Lower leg skin (tissue), 4 donors: ENCODE results near the gene KLRC2. TPM values are rescaled to one million over a fixed set of nuclear protein-coding genes. Genes with fewer than 3 reads are reported as not detected.

Experiments
- DNase-seq, 2 donors: peaks; one replicate each; pipeline ENCODE4 v3.0.0-alpha.2; 2019; ENCODE audit warnings: low spot score in 2 of 2
- H3K4me3 ChIP-seq: fragments of 200-600 bp; sonication (generic); 2 replicates; pipeline ENCODE4 v1.5.1; 2017; ENCODE audit warnings: mild to moderate bottlenecking, low read depth; ENCODE audit not compliant: poor library complexity, severe bottlenecking
- CTCF ChIP-seq, 3 donors: fragments of 450-650 bp; IDR thresholded peaks; one replicate each; pipeline ENCODE4 v1.5.1; 2016; ENCODE audit warnings: antibody characterized with exemption in 3 of 3, mild to moderate bottlenecking in 3 of 3, moderate library complexity in 2 of 3
- POLR2A ChIP-seq, 2 donors: fragments of 450-650 bp; IDR thresholded peaks; one replicate each; pipeline ENCODE4 v1.6.1; 2016 to 2017; ENCODE audit warnings: antibody characterized with exemption in 2 of 2, mild to moderate bottlenecking in 1 of 2, moderate library complexity in 1 of 2
- WGBS, 2 donors: methylation state at CpG; one replicate each; pipeline ENCODE4 v1.1.5; 2018; 5-methylcytosine and 5-hydroxymethylcytosine counted together
- intact Hi-C: fragments of 100-400 bp; cut with DNase I; formaldehyde crosslinking; loops from one replicate; pipeline ENCODE4 v1.15.0; 2023; ENCODE audit warnings: low total_unique reads
- total RNA-seq, 4 donors: library from RNA; depleted of rRNA; stranded (reverse); fragments of >200 nt; gene quantifications; one replicate each; pipeline ENCODE4 v1.1.0, GENCODE V29; 2016

KLRC2 gene
- total RNA-seq, 4 donors from 2014 or later: 0.71 TPM; not detected in 3

GRCh38 chr12:10386857-10387256 is 49.0 kb downstream of the KLRC2 start:
- intact Hi-C loops: no loop called here
- 47 to 49% methylated on average over 1 of the region's 1 CpG for WGBS, 2 donors
- no peak for DNase-seq
- H3K4me3 ChIP-seq: no peak overlapping the region
- TF ChIP-seq POLR2A (IDR thresholded peaks at IDR 0.05): no peak
- TF ChIP-seq CTCF (IDR thresholded peaks at IDR 0.05): no peak

- 63 to 71% methylated on average over 2 of the region's 2 CpGs for WGBS, 2 donors
- intact Hi-C loops: no loop called here
- H3K4me3 ChIP-seq: no peak overlapping the region
- TF ChIP-seq POLR2A (IDR thresholded peaks at IDR 0.05) (no peak), CTCF (IDR thresholded peaks at IDR 0.05) (no peak)
- DNase-seq: no peak
Measured at GRCh38 chr12:10385166-10385613, 50.6 kb downstream of the KLRC2 start.

- no peak overlapping the region for H3K4me3 ChIP-seq
- TF ChIP-seq POLR2A (IDR thresholded peaks at IDR 0.05) (no peak), CTCF (IDR thresholded peaks at IDR 0.05) (no peak)
- intact Hi-C loops: no loop called here
- WGBS, 2 donors: 90 to 91% methylated on average over 3 of the region's 3 CpGs
- no peak for DNase-seq
Measured at GRCh38 chr12:10384191-10384590, 51.6 kb downstream of the KLRC2 start.

GRCh38 chr12:10381928-10382628 is 53.7 kb downstream of the KLRC2 start:
- no peak overlapping the region for H3K4me3 ChIP-seq
- TF ChIP-seq CTCF (IDR thresholded peaks at IDR 0.05) (no peak), POLR2A (IDR thresholded peaks at IDR 0.05) (no peak)
- WGBS, 2 donors: 95% methylated on average over 4 of the region's 4 CpGs
- no peak for DNase-seq
- intact Hi-C loops: no loop called here

Other genes starting within 250 kb of the KLRC2 start
- 100 to 1,000 TPM in 1 of 4 donors, 10 to 100 TPM in 3; 48.7 to 102 (median 86.8) TPM for gene GABARAPL1, start 223.1 kb downstream of the KLRC2 start, total RNA-seq
- 1 to 10 TPM in 1 of 4 donors, under 1 TPM in 3; 0.02 to 1.9 (median 0.18) TPM for gene KLRD1, start 128.1 kb downstream of the KLRC2 start, total RNA-seq
- under 1 TPM in 1 of 4 donors, not detected in 3; 0.46 TPM for gene KLRK1, start 46.0 kb downstream of the KLRC2 start, total RNA-seq
- not detected for gene KLRC4, start 26.3 kb downstream of the KLRC2 start, total RNA-seq
- not detected for gene KLRC3, start 15.4 kb downstream of the KLRC2 start, total RNA-seq
- not detected for gene KLRC1, start 17.4 kb upstream of the KLRC2 start, total RNA-seq
- under 1 TPM; 0.19 to 0.99 (median 0.35) TPM for gene EIF2S3B, start 69.9 kb upstream of the KLRC2 start, total RNA-seq
- gene MAGOHB, start 177.6 kb upstream of the KLRC2 start, total RNA-seq: 10 to 100 TPM in 3 of 4 donors, 1 to 10 TPM in 1; 9.5 to 61.3 (median 16.9) TPM
- 1 to 10 TPM; 2.0 to 2.5 (median 2.2) TPM for gene STYK1, start 238.0 kb upstream of the KLRC2 start, total RNA-seq